Cortex of kidney (tissue), 1 donor: ENCODE data around the gene ST14.

Experiments
- DNase-seq: peaks from one replicate; lab custom pipeline; 2025; lab: John Stamatoyannopoulos, UW

The ST14 gene

GRCh38 chr11:130159657-130160497 lies at the start of gene ST14:
ST14 (plus strand) TSS chr11:130159782; CDS start chr11:130159980, 198 bp downstream.
- DNase-seq: no peak

GRCh38 chr11:130110339-130111108 lies 49.1 kb upstream of the ST14 start:
- no peak for DNase-seq

GRCh38 chr11:130112071-130112830 lies 47.3 kb upstream of the ST14 start:
- no peak for DNase-seq

- no peak for DNase-seq
These were observed 45.3 kb upstream of the ST14 start for GRCh38 chr11:130114281-130114680.

GRCh38 chr11:130114726-130115125 lies 44.9 kb upstream of the ST14 start:
- no peak for DNase-seq

GRCh38 chr11:130115218-130115617 lies 44.4 kb upstream of the ST14 start:
- DNase-seq: no peak

GRCh38 chr11:130118165-130118564 lies 41.4 kb upstream of the ST14 start:
- no peak for DNase-seq

GRCh38 chr11:130118636-130119387 lies 40.8 kb upstream of the ST14 start:
- no peak for DNase-seq

GRCh38 chr11:130120045-130120444 lies 39.5 kb upstream of the ST14 start:
- DNase-seq: no peak

GRCh38 chr11:130121445-130121978 lies 38.1 kb upstream of the ST14 start:
- no peak for DNase-seq

GRCh38 chr11:130122141-130122575 lies 37.4 kb upstream of the ST14 start:
- DNase-seq: no peak

GRCh38 chr11:130123414-130124040 lies 36.1 kb upstream of the ST14 start:
- no peak for DNase-seq

GRCh38 chr11:130124096-130124495 lies 35.5 kb upstream of the ST14 start:
- DNase-seq: no peak

- no peak for DNase-seq
These were observed 33.9 kb upstream of the ST14 start for GRCh38 chr11:130125638-130126037.

- no peak for DNase-seq
These were observed 33.1 kb upstream of the ST14 start for GRCh38 chr11:130126516-130126915.

GRCh38 chr11:130127509-130127908 lies 32.1 kb upstream of the ST14 start:
- DNase-seq: no peak

- no peak for DNase-seq
These were observed 31.0 kb upstream of the ST14 start for GRCh38 chr11:130128626-130129025.

GRCh38 chr11:130129922-130130321 lies 29.7 kb upstream of the ST14 start:
- no peak for DNase-seq

- DNase-seq: no peak
These were observed 27.4 kb upstream of the ST14 start for GRCh38 chr11:130131961-130132850.

- no peak for DNase-seq
These were observed 25.9 kb upstream of the ST14 start for GRCh38 chr11:130133716-130134115.
